NCI-H187 treated with DMSO at 0.1 percent for 48 hours (cell line): ENCODE results near the gene CABP1.
"Not testable (repeated sequence)": the region's sequence is repeated elsewhere in the genome, so short reads cannot be mapped to it uniquely, and the experiment has no call there.

Experiments used
- DNase-seq: peaks from one replicate; lab custom pipeline; 2025; lab: John Stamatoyannopoulos, UW

Gene CABP1

DNA sequence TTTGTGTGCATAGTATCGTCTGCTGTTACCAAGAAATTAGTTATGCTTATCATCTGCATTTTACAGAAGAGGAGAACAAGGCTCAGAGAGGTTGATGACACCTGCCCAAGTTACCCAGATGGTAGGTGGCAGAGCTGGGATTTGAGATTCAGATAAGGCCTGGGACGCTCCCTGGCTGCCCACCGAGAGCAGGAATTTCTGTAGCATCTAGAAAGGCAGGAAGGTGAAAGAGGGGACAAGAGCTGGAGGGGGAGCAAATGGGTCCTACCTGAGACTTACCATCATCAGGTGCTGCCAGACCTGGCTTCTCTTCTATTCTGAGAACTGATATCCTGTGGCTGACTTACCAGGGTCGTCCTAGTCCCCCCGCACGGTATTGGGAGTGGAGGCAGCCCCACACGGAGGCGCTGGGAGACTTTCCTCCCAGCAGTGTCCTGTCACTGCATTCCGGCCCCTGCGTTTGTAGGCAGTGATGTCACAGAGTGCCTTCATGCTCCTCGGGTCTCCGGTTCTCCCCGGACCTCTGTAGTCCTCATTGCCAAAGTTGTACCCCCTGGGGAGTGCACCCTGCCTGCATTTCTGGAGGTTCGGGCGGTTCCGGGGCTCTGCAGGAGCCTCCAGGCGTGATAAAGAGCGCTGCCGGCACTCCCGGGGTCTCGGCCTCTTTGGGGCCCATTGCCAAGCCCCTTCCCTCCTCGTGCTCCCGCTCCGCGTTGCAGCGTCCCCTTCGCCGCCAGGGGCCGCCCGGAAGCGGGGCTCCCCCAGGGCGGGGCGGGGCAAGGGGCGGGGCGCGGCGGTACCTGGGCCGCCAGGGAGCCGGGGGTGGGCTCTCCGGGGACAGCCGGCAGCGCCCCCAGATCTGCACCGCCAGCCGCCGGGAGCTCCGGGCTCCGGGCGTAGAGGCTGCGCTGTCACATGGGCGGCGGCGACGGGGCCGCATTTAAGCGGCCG lies at the start of gene CABP1:
CABP1 (plus strand) TSS at position 856 of the 951 bp plus-strand sequence; CDS start at position 916, 60 bp downstream.
- DNase-seq: no peak

DNA sequence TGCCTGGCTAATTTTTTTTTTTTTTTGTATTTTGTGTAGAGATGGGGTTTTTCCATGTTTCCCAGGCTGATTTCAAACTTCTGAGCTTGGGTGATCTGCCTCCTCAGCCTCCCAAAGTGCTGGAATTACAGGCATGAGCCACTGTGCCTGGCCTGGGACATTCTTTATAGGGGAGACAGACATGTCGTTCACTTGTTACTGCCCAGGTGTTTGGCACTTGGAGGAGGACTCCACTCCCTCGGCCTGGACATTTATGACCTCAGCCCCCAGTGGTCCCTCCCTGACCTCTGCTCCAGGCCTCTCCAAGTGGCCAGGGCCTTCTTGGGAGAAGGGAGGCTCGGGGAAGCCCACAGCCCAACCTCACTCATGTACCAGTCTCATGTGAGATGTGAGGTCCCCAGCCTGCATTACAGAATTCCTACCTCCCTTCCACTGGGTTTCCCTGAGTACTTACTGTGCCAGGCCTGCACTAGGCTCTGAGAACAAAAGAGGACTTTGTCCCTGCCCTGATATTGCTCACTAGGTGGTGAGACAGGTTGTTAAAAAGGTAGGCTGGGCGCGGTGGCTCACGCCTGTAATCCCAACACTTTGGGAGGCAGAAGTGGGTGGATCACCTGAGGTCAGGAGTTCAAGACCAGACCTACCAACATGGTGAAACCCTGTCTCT lies 49.6 kb upstream of the CABP1 start:
- DNase-seq: no peak

DNA sequence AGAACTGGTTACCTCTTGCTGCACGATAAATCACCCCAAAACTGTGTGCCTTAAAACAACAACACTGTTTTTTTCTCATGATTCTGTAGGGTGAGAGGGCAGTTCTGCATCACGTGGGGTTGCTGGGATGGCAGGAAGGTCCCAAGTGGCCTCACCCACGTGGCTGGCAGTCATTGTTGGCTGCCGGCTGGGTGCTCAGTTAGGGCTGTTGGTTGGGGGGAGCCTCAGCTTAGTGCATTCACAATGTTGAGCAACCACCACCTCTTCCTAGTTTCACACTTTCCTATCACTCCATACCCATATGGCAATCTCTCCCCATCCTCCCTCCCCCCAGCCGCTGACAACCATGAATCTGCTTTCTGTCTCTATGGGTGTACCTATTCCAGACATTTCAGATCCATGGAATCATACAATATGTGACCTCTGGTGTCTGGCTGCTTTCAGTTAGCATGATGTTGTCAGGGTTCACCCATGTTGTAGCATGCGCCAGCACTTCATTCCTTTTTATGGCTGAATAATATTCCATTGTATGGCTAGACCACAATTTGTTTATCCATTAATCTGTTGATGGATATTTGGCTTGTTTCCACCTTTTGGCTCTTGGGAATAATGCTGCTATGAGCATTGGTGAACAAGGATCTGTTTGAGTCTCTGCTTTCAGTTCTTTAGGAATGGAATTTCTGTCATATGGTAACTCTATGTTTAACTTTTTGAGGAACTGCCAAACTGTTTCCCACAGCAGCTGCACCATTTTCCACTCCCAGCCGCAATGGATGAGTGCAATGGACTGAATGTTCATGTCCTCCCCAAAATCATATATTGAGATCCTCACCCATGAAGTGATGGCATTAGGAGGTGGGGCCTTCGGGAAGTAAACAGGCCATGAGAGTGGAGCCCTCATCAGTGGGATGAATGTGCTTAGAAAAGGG lies 48.0 kb upstream of the CABP1 start:
- DNase-seq: no peak

- no peak for DNase-seq
Observed at GRCh38 chr12:120596901-120597300, 43.5 kb upstream of the CABP1 start.

- DNase-seq: no peak
Observed at GRCh38 chr12:120597861-120598260, 42.6 kb upstream of the CABP1 start.

GRCh38 chr12:120598674-120599463 lies 41.6 kb upstream of the CABP1 start:
- DNase-seq: no peak

- DNase-seq: no peak
Observed at GRCh38 chr12:120599672-120600552, 40.5 kb upstream of the CABP1 start.

DNA sequence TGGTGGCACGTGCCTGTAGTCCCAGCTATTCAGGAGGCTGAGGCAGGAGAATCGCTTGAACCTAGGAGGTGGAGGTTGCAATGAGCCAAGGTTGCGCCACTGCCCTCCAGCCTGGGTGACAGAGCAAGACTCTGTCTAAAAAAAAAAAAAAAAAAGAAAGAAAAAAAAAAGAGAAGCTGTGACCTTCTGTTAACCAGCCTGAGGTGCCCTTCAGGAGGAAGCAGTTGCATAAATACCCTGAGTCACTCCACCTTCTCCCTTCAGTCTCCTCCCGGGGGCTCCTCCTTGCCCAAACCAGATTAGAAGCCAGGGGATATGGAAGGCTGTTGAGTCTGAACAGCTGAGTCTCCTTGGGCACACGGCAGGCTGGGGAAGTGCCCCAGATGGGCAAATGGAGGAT lies 38.0 kb upstream of the CABP1 start:
- DNase-seq: not testable (repeated sequence)

- no peak for DNase-seq
Observed at GRCh38 chr12:120610560-120610959, 29.9 kb upstream of the CABP1 start.

GRCh38 chr12:120611534-120611933 lies 28.9 kb upstream of the CABP1 start:
- DNase-seq: not testable (repeated sequence)

DNA sequence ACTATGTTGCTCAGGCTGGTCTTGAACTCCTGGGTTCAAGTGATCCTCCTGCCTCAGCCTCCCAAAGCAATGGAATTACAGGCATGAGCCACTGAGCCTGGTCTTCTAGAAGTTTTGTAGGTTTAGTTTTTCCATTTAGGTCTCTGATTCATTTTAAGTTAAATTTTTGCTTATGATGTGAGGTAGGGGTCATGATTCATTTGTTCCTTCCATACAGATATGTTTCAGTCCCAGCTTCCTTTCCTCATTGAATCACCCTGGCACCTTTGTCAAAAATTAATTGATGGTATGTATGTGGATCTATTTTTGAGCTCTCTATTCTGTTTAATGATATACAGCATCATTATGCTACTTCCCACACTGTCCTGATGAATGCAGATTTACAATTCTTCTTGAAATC lies 25.6 kb upstream of the CABP1 start:
- no peak for DNase-seq

DNA sequence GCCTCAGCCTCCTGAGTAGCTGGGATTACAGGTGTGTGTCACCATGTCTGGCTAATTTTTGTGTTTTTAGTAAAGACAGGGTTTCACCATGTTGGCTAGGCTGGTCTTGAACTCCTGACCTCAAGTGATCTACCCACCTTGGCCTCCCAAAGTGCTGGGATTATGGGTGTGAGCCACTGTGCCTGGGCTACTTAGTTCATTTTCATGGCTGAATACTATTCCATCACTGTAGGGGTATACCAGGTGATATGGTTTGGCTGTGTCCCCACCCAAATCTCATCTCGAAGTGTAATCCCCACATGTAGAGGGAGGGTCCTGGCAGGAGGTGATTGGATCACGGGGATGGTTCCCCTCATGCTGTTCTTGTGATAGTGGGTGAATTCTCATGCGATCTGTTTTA lies 23.2 kb upstream of the CABP1 start:
- DNase-seq: not testable (repeated sequence)

GRCh38 chr12:120617767-120618166 lies 22.7 kb upstream of the CABP1 start:
- not testable (repeated sequence) for DNase-seq

- no peak for DNase-seq
Observed at GRCh38 chr12:120618954-120619615, 21.3 kb upstream of the CABP1 start.

- DNase-seq: no peak
Observed at GRCh38 chr12:120620624-120621023, 19.8 kb upstream of the CABP1 start.

DNA sequence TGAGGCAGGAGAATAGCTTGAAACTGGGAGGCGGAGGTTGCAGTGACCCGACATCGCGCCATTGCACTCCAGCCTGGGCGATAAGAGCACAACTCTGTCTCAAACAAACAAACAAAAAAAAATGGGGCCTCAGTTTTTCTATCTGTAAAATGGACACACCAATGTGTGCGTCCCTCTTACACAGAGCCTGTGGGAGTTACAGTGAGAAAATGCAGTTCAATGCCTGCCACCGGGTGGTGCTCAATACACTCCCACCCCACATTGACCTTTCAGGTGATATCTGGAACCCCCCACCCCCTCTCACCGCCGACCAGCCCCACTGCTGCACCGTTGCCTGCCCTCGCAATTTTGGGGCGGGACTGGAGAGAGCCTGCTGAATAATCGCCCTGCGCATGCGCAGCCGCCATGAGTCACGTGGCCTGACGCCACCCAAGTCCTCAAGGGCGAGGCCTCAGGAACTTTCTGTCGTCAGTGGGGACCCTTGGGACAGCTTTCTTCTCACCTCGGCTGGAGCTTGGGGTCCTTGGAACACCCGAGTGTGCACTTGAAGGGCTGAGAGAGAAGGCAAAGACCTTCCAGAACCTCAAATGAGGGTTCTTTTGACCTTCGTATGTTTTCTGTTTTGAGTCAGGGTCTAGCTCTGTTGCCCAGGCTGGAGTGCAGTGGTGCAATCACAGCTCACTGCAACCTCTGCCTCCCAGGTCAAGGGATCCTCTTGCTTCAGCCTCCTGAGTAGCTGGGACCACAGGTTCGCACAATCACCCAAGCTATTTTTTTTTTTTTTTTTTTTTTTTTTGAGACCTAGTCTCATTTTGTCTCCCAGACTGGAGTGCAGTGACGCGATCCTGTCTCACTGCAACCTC lies 14.6 kb upstream of the CABP1 start:
- DNase-seq: no peak

DNA sequence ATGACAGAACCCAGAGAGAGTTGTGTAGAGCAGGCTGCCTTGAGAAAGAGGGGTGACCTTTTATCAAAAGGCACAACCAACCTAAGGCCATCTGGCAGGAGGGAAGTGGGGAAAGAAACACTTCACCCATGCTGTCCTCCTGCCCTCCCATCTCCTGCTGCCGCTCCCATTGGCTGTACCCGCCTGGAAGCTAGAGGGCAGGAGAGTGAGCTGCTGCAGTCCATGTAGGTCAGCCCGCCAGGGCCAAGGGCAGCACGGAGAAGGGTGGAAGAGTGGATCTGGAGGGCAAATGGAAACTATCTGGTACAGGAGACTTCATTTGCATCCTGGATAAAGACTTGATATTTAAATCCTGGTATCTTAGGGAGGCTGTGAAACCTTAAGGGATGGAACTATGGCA lies 11.5 kb upstream of the CABP1 start:
- DNase-seq: no peak

DNA sequence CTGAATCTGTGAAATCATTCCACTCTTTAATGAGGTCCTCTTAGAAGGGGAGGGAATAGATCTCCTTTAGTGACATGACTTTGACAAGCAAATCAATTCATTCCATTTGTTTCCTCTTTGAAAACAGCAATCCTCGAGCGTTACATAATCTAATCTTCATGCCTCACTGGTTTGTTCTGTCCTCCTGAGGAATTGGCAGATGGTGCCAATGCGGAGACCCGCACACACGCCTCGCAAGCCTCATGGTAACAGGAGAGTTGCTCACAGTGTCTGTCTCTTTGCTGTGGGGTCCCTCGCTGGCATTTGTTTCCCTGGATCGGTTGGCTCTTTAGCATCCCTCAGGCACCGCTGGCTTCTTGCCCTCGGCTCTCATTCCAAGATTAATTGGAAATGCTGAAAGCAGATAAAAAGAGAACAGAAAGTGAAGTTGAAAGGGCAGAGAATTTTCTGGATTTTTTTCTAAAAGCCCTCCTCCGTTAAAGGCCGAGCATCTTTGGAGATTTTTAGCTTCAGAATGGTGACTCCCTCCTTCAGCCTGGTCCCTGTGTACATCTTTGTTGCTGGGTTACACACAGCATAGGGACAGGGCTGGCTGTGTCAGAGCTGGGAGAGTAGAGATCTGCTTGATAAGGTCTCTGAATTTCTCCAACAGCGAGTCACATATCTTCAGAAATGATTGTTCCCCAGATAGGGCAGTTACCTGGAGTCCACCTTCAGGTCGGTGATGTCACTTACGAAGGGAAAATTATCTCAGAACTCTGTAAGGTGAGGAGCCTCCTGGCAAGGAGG lies 10.1 kb upstream of the CABP1 start:
- no peak for DNase-seq
